ENCODE results near the gene CDH20.

- TF ChIP-seq, protein P1, sequence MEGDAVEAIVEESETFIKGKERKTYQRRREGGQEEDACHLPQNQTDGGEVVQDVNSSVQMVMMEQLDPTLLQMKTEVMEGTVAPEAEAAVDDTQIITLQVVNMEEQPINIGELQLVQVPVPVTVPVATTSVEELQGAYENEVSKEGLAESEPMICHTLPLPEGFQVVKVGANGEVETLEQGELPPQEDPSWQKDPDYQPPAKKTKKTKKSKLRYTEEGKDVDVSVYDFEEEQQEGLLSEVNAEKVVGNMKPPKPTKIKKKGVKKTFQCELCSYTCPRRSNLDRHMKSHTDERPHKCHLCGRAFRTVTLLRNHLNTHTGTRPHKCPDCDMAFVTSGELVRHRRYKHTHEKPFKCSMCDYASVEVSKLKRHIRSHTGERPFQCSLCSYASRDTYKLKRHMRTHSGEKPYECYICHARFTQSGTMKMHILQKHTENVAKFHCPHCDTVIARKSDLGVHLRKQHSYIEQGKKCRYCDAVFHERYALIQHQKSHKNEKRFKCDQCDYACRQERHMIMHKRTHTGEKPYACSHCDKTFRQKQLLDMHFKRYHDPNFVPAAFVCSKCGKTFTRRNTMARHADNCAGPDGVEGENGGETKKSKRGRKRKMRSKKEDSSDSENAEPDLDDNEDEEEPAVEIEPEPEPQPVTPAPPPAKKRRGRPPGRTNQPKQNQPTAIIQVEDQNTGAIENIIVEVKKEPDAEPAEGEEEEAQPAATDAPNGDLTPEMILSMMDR (optimal IDR thresholded peaks at IDR 0.05 in 1 of 3, IDR thresholded peaks at IDR 0.05 in 1 of 3, conservative IDR thresholded peaks at IDR 0.05 in 1 of 3; ENCODE audit: extremely low read depth in 1 of 3, insufficient read depth in 2 of 3, low read length in 3 of 3), result no peak
- TF ChIP-seq EZH2 (IDR thresholded peaks at IDR 0.05; ENCODE audit: low read length), result no peak
Measured at GRCh38 chr18:61286867-61287266, 46.4 kb upstream of the CDH20 start.
